Activated CD8-positive, alpha-beta T cell treated with anti-CD3 and anti-CD28 coated beads for 36 hours (primary cell): ENCODE results near the gene S100A5. TPM values are rescaled to one million over a fixed set of nuclear protein-coding genes. Genes with fewer than 3 reads are reported as not detected.

Source experiments
- ATAC-seq: fragments of 200-7000 bp; cut with Tn5 transposase; one replicate; pipeline ENCODE4 v1.10.0; 2021; ENCODE audit warnings: mild to moderate bottlenecking, moderate library complexity
- CTCF ChIA-PET: fragments of 350-600 bp; sonication (Branson Sonifier 250); formaldehyde crosslinking; loops from one replicate; lab custom pipeline; 2021; ENCODE audit warnings: antibody characterized with exemption; lab: Charles Lee
- POLR2A ChIA-PET: fragments of 350-600 bp; sonication (Branson Sonifier 250); formaldehyde crosslinking; loops from one replicate; lab custom pipeline; 2021; ENCODE audit warnings: antibody characterized with exemption; lab: Charles Lee
- DNase-seq: peaks from one replicate; pipeline ENCODE4 v3.0.0-alpha.2; 2020
- H3K27ac Mint-ChIP-seq: one replicate; pipeline ENCODE4 v1.8.0; 2021; ENCODE audit warnings: mild to moderate bottlenecking, mixed read lengths
- H3K27me3 Mint-ChIP-seq: one replicate; pipeline ENCODE4 v1.8.0; 2021; ENCODE audit warnings: mixed read lengths
- H3K36me3 Mint-ChIP-seq: one replicate; pipeline ENCODE4 v1.8.0; 2021; ENCODE audit warnings: low read depth, mixed read lengths
- H3K4me1 Mint-ChIP-seq: one replicate; pipeline ENCODE4 v1.8.0; 2021; ENCODE audit warnings: low read depth, mixed read lengths
- H3K4me3 Mint-ChIP-seq: one replicate; pipeline ENCODE4 v1.8.0; 2021; ENCODE audit warnings: mild to moderate bottlenecking, moderate library complexity, mixed read lengths
- H3K9me3 Mint-ChIP-seq: one replicate; pipeline ENCODE4 v1.8.0; 2021; ENCODE audit warnings: mixed read lengths
- intact Hi-C: fragments of 100-400 bp; cut with micrococcal nuclease; formaldehyde crosslinking; loops from one replicate; pipeline ENCODE4 v1.10.0; 2022
- total RNA-seq, 2 experiments: library from RNA; stranded (reverse); gene quantifications; one replicate each; pipeline ENCODE4 v1.2.3, GENCODE V29; 2021
- TF ChIP-seq, protein P1 (sequence below): fragments of 200-600 bp; IDR thresholded peaks from one replicate; pipeline ENCODE4 v1.8.0; 2022; ENCODE audit warnings: antibody characterized with exemption, mild to moderate bottlenecking

S100A5 gene
- total RNA-seq, 2 experiments from 2014 or later, result 1.1 to 1.2 TPM

DNA sequence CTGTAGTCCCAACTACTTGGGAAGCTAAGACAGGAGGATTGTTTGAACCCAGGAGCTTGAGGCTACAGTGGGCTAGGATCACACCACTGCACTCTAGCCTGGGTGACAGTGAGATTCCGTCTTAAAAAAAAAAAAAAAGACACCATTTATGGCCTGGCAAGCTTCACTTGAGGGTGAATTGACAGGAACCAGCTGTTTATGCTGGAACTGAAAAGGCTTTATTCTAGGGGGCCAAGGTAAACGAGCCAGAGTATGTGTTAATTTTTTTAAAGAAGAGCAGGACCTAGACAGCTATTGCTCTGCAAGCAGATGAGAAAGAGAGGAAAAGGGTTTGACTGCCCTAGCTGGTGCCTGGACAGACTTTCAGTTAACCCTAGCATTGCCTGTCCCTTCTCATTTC lies 42.0 kb downstream of the S100A5 start:
- ATAC-seq, result no peak
- TF ChIP-seq, protein P1, sequence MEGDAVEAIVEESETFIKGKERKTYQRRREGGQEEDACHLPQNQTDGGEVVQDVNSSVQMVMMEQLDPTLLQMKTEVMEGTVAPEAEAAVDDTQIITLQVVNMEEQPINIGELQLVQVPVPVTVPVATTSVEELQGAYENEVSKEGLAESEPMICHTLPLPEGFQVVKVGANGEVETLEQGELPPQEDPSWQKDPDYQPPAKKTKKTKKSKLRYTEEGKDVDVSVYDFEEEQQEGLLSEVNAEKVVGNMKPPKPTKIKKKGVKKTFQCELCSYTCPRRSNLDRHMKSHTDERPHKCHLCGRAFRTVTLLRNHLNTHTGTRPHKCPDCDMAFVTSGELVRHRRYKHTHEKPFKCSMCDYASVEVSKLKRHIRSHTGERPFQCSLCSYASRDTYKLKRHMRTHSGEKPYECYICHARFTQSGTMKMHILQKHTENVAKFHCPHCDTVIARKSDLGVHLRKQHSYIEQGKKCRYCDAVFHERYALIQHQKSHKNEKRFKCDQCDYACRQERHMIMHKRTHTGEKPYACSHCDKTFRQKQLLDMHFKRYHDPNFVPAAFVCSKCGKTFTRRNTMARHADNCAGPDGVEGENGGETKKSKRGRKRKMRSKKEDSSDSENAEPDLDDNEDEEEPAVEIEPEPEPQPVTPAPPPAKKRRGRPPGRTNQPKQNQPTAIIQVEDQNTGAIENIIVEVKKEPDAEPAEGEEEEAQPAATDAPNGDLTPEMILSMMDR, result no peak
- H3K9me3 Mint-ChIP-seq, result no peaks in the 10 kb centered on the region
- no peaks in the 10 kb centered on the region for H3K4me1 Mint-ChIP-seq
- no peaks in the 10 kb centered on the region for H3K36me3 Mint-ChIP-seq
- H3K27ac Mint-ChIP-seq, result no peak overlapping the region
- H3K27me3 Mint-ChIP-seq, result peaks cover 19% of the 10 kb centered on the region
- intact Hi-C loops, result no loop called here
- ChIA-PET CTCF (interaction anchor here (0.9 to 5.8 kb wide), 4 partner anchors 9 to 145 kb away, joined by 3 to 123 read pairs (median 4); no protein-coding TSS in a partner anchor), POLR2A (no interaction called here)
- DNase-seq, result no peak
- no peak overlapping the region for H3K4me3 Mint-ChIP-seq

DNA sequence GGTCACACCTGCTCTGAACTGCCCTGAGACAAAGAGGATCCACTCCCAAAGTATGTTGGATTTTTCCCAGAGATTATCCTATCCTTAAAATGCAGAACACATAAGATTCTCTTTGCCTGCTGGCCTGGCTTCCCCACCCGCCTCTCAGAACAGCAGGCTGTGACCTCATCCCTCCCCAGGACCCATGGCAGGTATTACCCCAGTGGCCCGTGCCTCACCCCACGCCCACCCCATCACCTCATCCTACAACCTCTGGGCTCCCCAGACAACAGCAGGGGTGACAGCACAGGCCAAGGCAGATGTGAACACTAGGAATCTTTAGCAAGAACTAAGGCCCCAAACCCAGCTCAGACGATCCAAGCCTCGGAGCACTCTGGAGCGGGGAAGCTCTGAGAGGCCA lies 45.2 kb downstream of the S100A5 start:
- ChIA-PET CTCF (interaction anchor here (0.7 to 5.8 kb wide), 32 partner anchors 9 to 259 kb away, joined by 3 to 123 read pairs (median 5); partner anchors contain the start of genes PGLYRP4 and S100A9), POLR2A (no interaction called here)
- intact Hi-C loops, result no loop called here
- no peaks in the 10 kb centered on the region for H3K9me3 Mint-ChIP-seq
- H3K36me3 Mint-ChIP-seq, result no peaks in the 10 kb centered on the region
- no peak overlapping the region for H3K4me3 Mint-ChIP-seq
- ATAC-seq (no peak), DNase-seq (no peak)
- TF ChIP-seq, protein P1, result no peak
- peaks cover 21% of the 10 kb centered on the region for H3K27me3 Mint-ChIP-seq
- no peaks in the 10 kb centered on the region for H3K4me1 Mint-ChIP-seq
- H3K27ac Mint-ChIP-seq, result no peak overlapping the region

DNA sequence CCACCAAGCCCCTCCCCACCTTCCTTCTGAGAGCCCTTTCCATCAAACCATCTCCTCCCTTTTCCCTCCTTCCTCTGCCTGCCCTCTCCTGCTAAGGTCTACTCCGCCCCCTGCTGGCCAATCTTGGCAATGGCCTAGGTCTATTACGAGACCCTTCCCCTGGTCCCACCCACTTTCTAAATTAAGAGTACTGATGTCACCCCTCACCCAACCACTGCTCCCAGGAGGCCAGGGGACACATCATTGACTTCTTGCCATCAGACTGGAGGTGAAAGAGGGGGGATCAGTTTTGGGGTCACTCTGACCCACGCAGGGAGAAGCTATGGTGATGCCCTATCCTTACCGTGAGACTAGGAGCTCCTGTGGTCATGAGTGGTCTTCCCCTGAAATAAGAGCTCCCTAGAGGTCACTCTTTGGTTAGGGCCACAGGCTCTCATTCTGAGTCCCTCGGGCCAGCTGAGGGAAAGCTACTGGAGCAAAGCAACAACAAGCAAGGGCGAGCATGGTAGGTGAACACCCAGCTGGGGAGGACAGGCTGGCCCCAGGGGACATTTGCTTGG lies 45.7 kb downstream of the S100A5 start:
- ATAC-seq (peak; percentile 83), DNase-seq (peak; percentile 86)
- Mint-ChIP-seq H3K9me3 (no peaks in the 10 kb centered on the region), H3K4me3 (no peak overlapping the region), H3K27me3 (peaks cover 21% of the 10 kb centered on the region), H3K4me1 (no peaks in the 10 kb centered on the region), H3K36me3 (no peaks in the 10 kb centered on the region), H3K27ac (no peak overlapping the region)
- intact Hi-C loops, result loop anchor here (5.0 kb wide), 1 partner anchor 143 kb away; no protein-coding TSS in a partner anchor
- ChIA-PET POLR2A (interaction anchor here (1.0 kb wide), 1 partner anchor 143 kb away, joined by 3 read pairs; no protein-coding TSS in a partner anchor), CTCF (interaction anchor here (0.7 to 5.8 kb wide), 49 partner anchors 7 to 260 kb away, joined by 3 to 123 read pairs (median 4); partner anchors contain the start of genes PGLYRP4, S100A1 and S100A9)
- TF ChIP-seq, protein P1, result peak; percentile 89

DNA sequence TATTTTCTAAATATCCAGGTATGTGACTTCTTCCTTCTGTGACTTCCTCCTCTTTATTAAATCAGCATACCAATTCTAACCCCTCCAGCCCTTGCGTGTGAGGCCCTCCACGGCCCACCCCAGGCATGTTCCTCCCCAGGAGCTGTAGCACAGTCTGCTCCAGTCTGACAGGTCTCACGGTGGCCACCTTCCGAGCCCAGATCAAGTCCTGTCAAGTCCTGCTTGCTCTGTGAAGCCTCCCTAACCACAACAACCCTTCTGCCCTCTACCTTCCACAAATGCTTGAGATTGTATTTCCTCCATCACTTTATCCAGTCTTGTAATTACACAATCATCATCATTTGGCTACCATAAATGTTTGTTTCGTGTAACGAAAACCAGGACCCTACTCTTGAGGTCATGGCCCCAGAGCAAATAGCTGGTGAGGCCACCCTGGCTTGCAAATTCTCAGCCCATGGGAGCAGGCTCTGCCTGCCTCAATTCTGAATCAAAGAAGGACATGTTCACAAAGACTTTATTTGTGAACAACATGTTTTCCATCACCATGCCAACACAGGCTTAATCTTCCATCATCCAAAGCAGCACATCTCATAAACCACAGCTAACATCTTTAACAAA lies 47.3 kb downstream of the S100A5 start:
- Mint-ChIP-seq H3K27me3 (peaks cover 15% of the 10 kb centered on the region), H3K4me3 (no peak overlapping the region), H3K27ac (no peak overlapping the region), H3K4me1 (no peaks in the 10 kb centered on the region), H3K36me3 (no peaks in the 10 kb centered on the region), H3K9me3 (no peaks in the 10 kb centered on the region)
- no peak for DNase-seq
- ChIA-PET CTCF (interaction anchor here (1.2 to 5.8 kb wide), 9 partner anchors 9 to 156 kb away, joined by 3 to 123 read pairs (median 15); partner anchors contain the start of gene S100A9), POLR2A (no interaction called here)
- no peak for ATAC-seq
- TF ChIP-seq, protein P1, result no peak
- intact Hi-C loops, result loop anchor here (5.0 kb wide), 1 partner anchor 141 kb away; no protein-coding TSS in a partner anchor
